Measurements from ENCODE around the gene TMEM229B. TPM values are rescaled to one million over a fixed set of nuclear protein-coding genes. Genes with fewer than 3 reads are reported as not detected.

The TMEM229B gene
- total RNA-seq, 3 donors from 2014 or later, result 4.8 to 12.6 (median 10.8) TPM

GRCh38 chr14:67500981-67501380, 12.5 kb upstream of the TMEM229B start:
- no peaks in the 10 kb centered on the region for H3K4me1 ChIP-seq (ENCODE audit: low read depth)
- TF ChIP-seq CTCF (IDR thresholded peaks at IDR 0.05), result no peak
- no peak overlapping the region for H3K4me3 ChIP-seq
- no peaks in the 10 kb centered on the region for H3K9me3 ChIP-seq
- intact Hi-C loops (cut with DNase I, micrococcal nuclease), result no loop called here
- ATAC-seq (no peak), DNase-seq (no peak)
- no peaks in the 10 kb centered on the region for H3K36me3 ChIP-seq (ENCODE audit: low read depth)

GRCh38 chr14:67497716-67498115, 9.2 kb upstream of the TMEM229B start:
- ATAC-seq, result no peak
- Histone ChIP-seq H3K4me3 (no peak overlapping the region), H3K9me3 (peaks cover 11% of the 10 kb centered on the region), H3K4me1 (ENCODE audit: low read depth) (no peaks in the 10 kb centered on the region), H3K36me3 (ENCODE audit: low read depth) (no peaks in the 10 kb centered on the region)
- no peak for TF ChIP-seq CTCF (IDR thresholded peaks at IDR 0.05)
- intact Hi-C loops (cut with DNase I, micrococcal nuclease), result no loop called here
- no peak for DNase-seq

GRCh38 chr14:67497216-67497615, 8.7 kb upstream of the TMEM229B start:
- Histone ChIP-seq H3K4me3 (no peak overlapping the region), H3K9me3 (peaks cover 11% of the 10 kb centered on the region), H3K36me3 (ENCODE audit: low read depth) (no peaks in the 10 kb centered on the region), H3K4me1 (ENCODE audit: low read depth) (no peaks in the 10 kb centered on the region)
- DNase-seq (no peak), ATAC-seq (no peak)
- intact Hi-C loops (cut with DNase I, micrococcal nuclease), result no loop called here
- TF ChIP-seq CTCF (IDR thresholded peaks at IDR 0.05), result no peak

GRCh38 chr14:67495827-67496226, 7.3 kb upstream of the TMEM229B start:
- no peak for TF ChIP-seq CTCF (IDR thresholded peaks at IDR 0.05)
- H3K4me3 ChIP-seq, result no peak overlapping the region
- H3K36me3 ChIP-seq (ENCODE audit: low read depth), result no peaks in the 10 kb centered on the region
- peaks cover 11% of the 10 kb centered on the region for H3K9me3 ChIP-seq
- ATAC-seq (no peak), DNase-seq (no peak)
- H3K4me1 ChIP-seq (ENCODE audit: low read depth), result no peaks in the 10 kb centered on the region
- intact Hi-C loops (cut with DNase I, micrococcal nuclease), result no loop called here

GRCh38 chr14:67493092-67493717, 4.7 kb upstream of the TMEM229B start:
- Histone ChIP-seq H3K36me3 (ENCODE audit: low read depth) (no peaks in the 10 kb centered on the region), H3K9me3 (peaks cover 11% of the 10 kb centered on the region), H3K4me1 (ENCODE audit: low read depth) (peaks cover 5% of the 10 kb centered on the region), H3K4me3 (no peak overlapping the region)
- DNase-seq (no peak), ATAC-seq (no peak)
- no peak for TF ChIP-seq CTCF (IDR thresholded peaks at IDR 0.05)
- intact Hi-C loops (cut with DNase I, micrococcal nuclease), result no loop called here

GRCh38 chr14:67492538-67492937, 4.0 kb upstream of the TMEM229B start:
- DNase-seq (no peak), ATAC-seq (no peak)
- peaks cover 11% of the 10 kb centered on the region for H3K9me3 ChIP-seq
- intact Hi-C loops (cut with DNase I, micrococcal nuclease), result no loop called here
- H3K36me3 ChIP-seq (ENCODE audit: low read depth), result no peaks in the 10 kb centered on the region
- H3K4me1 ChIP-seq (ENCODE audit: low read depth), result peaks cover 5% of the 10 kb centered on the region
- no peak overlapping the region for H3K4me3 ChIP-seq
- no peak for TF ChIP-seq CTCF (IDR thresholded peaks at IDR 0.05)
